Activated B cell treated with CpG ODN at 0.5 μM for 24 hours (primary cell): ENCODE results near the gene PTPRC. TPM values are rescaled to one million over a fixed set of nuclear protein-coding genes. Genes with fewer than 3 reads are reported as not detected.

Experiments used
- ATAC-seq: fragments of 200-7000 bp; cut with Tn5 transposase; one replicate; pipeline ENCODE4 v1.10.0; 2021; ENCODE audit warnings: low read depth, mild to moderate bottlenecking, moderate library complexity
- CTCF ChIA-PET: fragments of 350-600 bp; sonication (Branson Sonifier 250); formaldehyde crosslinking; loops from one replicate; lab custom pipeline; 2021; ENCODE audit warnings: antibody characterized with exemption; lab: Charles Lee
- POLR2A ChIA-PET: fragments of 350-600 bp; sonication (Branson Sonifier 250); formaldehyde crosslinking; loops from one replicate; lab custom pipeline; 2021; ENCODE audit warnings: antibody characterized with exemption; lab: Charles Lee
- DNase-seq: peaks from one replicate; pipeline ENCODE4 v3.0.0; 2022
- H3K27ac Mint-ChIP-seq: one replicate; pipeline ENCODE4 v1.8.0; 2020; ENCODE audit warnings: mixed read lengths
- H3K27me3 Mint-ChIP-seq: one replicate; pipeline ENCODE4 v1.8.0; 2021; ENCODE audit warnings: mixed read lengths
- H3K36me3 Mint-ChIP-seq: one replicate; pipeline ENCODE4 v1.8.0; 2021; ENCODE audit warnings: low read depth, mixed read lengths
- H3K4me1 Mint-ChIP-seq: one replicate; pipeline ENCODE4 v1.8.0; 2021; ENCODE audit warnings: mixed read lengths
- H3K4me3 Mint-ChIP-seq: one replicate; pipeline ENCODE4 v1.8.0; 2020; ENCODE audit warnings: mild to moderate bottlenecking, mixed read lengths
- H3K9me3 Mint-ChIP-seq: one replicate; pipeline ENCODE4 v1.8.0; 2020; ENCODE audit warnings: mixed read lengths
- CTCF ChIP-seq: fragments of 200-600 bp; IDR thresholded peaks from one replicate; pipeline ENCODE4 v1.8.0; 2022; ENCODE audit warnings: antibody characterized with exemption, mild to moderate bottlenecking
- intact Hi-C: fragments of 100-400 bp; cut with micrococcal nuclease; formaldehyde crosslinking; loops from one replicate; pipeline ENCODE4 v1.15.1; 2024
- total RNA-seq: library from RNA; stranded (reverse); gene quantifications from 2 replicates; pipeline ENCODE4 v1.2.3, GENCODE V29; 2022

Gene PTPRC
- total RNA-seq, 1 donor from 2014 or later: 506 TPM

- no peak for ATAC-seq
- POLR2A ChIA-PET: interaction anchor here (0.6 to 7.4 kb wide), 18 partner anchors 10 to 844 kb away, joined by 3 to 307 read pairs (median 28); partner anchors contain the start of genes DENND1B and PTPRC
- Mint-ChIP-seq H3K36me3 (no peaks in the 10 kb centered on the region), H3K9me3 (no peaks in the 10 kb centered on the region), H3K4me1 (peaks cover 79% of the 10 kb centered on the region), H3K27me3 (no peaks in the 10 kb centered on the region), H3K4me3 (peak overlapping the region; percentile 47), H3K27ac (peak overlapping the region; percentile 97)
- CTCF ChIA-PET: interaction anchor here (1.1 to 7.3 kb wide), 9 partner anchors 9 to 153 kb away, joined by 3 to 46 read pairs (median 7); partner anchors contain the start of gene PTPRC
- DNase-seq: no peak
- intact Hi-C loops: loop anchor here (1.0 to 10.0 kb wide), 2 partner anchors 7 to 365 kb away; no protein-coding TSS in a partner anchor
- no peak for TF ChIP-seq CTCF
These were observed 19.3 kb upstream of the PTPRC start for GRCh38 chr1:198619375-198620140.

- DNase-seq (no peak), ATAC-seq (no peak)
- ChIA-PET CTCF (interaction anchor here (1.1 to 7.3 kb wide), 16 partner anchors 9 to 154 kb away, joined by 3 to 46 read pairs (median 5); partner anchors contain the start of gene PTPRC), POLR2A (interaction anchor here (1.0 to 7.4 kb wide), 25 partner anchors 11 to 108 kb away, joined by 3 to 307 read pairs (median 16); partner anchors contain the start of gene PTPRC)
- no peak for TF ChIP-seq CTCF
- H3K4me3 Mint-ChIP-seq: peak overlapping the region; percentile 79
- no peaks in the 10 kb centered on the region for H3K9me3 Mint-ChIP-seq
- no peaks in the 10 kb centered on the region for H3K36me3 Mint-ChIP-seq
- H3K27ac Mint-ChIP-seq: peak overlapping the region; percentile 97
- H3K4me1 Mint-ChIP-seq: peaks cover 83% of the 10 kb centered on the region
- no peaks in the 10 kb centered on the region for H3K27me3 Mint-ChIP-seq
- intact Hi-C loops: loop anchor here (1.0 to 10.0 kb wide), 2 partner anchors 8 to 365 kb away; no protein-coding TSS in a partner anchor
These were observed 18.6 kb upstream of the PTPRC start for GRCh38 chr1:198620218-198620617.

- no peaks in the 10 kb centered on the region for H3K27me3 Mint-ChIP-seq
- DNase-seq: peak; percentile 65
- peak; percentile 72 for ATAC-seq
- peak overlapping the region; percentile 79 for H3K4me3 Mint-ChIP-seq
- ChIA-PET CTCF (interaction anchor here (0.8 to 7.3 kb wide), 26 partner anchors 10 to 100 kb away, joined by 3 to 46 read pairs (median 4); partner anchors contain the start of gene PTPRC), POLR2A (interaction anchor here (0.6 to 7.4 kb wide), 33 partner anchors 8 to 109 kb away, joined by 3 to 307 read pairs (median 13); partner anchors contain the start of gene PTPRC)
- H3K4me1 Mint-ChIP-seq: peaks cover 86% of the 10 kb centered on the region
- peak overlapping the region; percentile 97 for H3K27ac Mint-ChIP-seq
- H3K36me3 Mint-ChIP-seq: no peaks in the 10 kb centered on the region
- intact Hi-C loops: loop anchor here (1.0 to 10.0 kb wide), 14 partner anchors 9 to 464 kb away; partner anchors contain the start of gene PTPRC
- no peaks in the 10 kb centered on the region for H3K9me3 Mint-ChIP-seq
- no peak for TF ChIP-seq CTCF
These were observed 17.7 kb upstream of the PTPRC start for GRCh38 chr1:198620951-198621824.

GRCh38 chr1:198622001-198622400 lies 16.8 kb upstream of the PTPRC start:
- ATAC-seq: no peak
- TF ChIP-seq CTCF: no peak
- Mint-ChIP-seq H3K27me3 (no peaks in the 10 kb centered on the region), H3K4me1 (peaks cover 94% of the 10 kb centered on the region), H3K9me3 (no peaks in the 10 kb centered on the region), H3K27ac (peak overlapping the region; percentile 97), H3K36me3 (no peaks in the 10 kb centered on the region), H3K4me3 (peak overlapping the region; percentile 79)
- ChIA-PET CTCF (interaction anchor here (1.1 to 7.3 kb wide), 15 partner anchors 9 to 101 kb away, joined by 3 to 46 read pairs (median 6); partner anchors contain the start of gene PTPRC), POLR2A (interaction anchor here (0.6 to 7.4 kb wide), 31 partner anchors 9 to 455 kb away, joined by 3 to 307 read pairs (median 13); partner anchors contain the start of gene PTPRC)
- DNase-seq: no peak
- intact Hi-C loops: loop anchor here (10.0 kb wide), 1 partner anchor 367 kb away; no protein-coding TSS in a partner anchor
